Measurements from ENCODE around the gene AVPR2.

Gene AVPR2

DNA sequence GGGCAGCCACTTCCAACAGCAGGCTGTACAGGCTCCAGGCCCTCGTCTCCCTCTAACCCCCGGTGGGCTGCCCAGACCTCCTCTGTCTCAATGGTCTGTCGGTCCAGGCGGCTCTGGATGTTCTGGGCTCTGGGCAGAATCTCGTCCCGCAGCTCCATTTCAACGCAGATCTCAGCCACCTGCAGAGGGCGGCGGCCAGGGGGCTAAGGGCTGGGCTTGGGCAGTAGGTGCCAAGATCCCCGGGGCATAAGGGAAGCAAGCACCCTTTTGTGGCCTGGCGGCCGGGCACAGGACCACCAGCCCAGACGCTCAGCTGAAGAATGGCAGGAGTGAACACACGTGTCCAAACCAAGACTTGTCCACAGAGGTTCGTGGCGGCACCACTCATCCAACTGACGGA lies 9.2 kb downstream of the AVPR2 start:
- no peak for DNase-seq (ENCODE audit: low spot score)

DNA sequence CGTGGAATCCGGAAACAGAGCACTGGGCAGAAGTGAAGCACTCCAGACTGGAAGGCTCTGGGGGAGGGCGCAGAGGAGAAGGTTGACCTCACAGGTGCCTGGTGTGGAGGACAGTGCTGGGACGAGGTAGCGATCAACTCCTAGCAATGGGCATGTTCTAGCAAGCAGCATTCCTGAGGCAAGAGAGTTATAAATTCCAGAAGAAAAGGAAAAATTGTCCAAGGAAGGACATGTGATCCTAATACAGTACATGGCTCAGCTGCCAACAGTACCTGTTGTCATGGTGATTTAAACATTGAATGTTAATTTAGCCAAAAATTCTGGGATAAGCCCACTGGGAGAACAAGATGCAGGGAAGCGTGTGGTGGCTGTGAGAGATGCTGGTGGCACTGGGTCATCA lies 13.4 kb downstream of the AVPR2 start:
- no peak for DNase-seq (ENCODE audit: low spot score)

DNA sequence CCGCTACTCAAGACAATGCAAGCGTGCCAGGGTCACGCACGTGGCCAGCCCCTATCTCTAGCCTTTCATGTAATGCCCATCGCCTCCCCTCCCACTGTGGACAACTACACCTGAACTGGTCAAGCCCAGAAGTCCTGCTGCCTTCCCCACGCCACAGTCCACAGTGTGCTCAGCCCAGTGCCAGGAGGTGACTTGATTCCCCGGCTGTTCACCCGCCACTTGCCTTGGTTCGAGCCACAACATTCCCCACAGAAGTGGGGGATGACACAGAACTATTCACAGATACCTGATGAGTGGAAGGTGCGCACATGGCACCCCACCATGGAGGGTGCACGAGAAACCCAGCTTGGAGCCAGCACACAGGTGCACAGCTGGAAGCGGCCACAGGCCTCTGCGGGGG lies 14.8 kb downstream of the AVPR2 start:
- no peak for DNase-seq (ENCODE audit: low spot score)

DNA sequence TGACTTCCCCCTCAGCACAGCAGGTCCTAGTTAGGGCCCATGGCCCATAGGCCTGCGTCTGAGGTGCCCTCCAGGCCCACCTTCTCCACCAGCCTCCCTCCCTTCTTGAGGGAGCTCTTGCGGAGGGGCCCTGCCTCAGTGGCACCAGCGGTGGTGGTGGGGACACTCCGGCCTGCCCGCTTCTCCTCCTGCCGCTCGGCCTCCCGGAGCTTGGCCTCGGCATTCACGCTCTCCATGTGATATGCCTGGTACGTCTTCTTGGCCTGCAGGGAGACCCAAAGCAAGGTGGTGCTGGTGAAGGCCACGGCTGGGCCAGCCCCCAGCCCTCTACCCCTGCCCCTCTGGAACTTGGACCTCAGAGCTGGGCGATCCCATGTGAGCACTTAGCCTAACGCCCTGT lies 16.1 kb downstream of the AVPR2 start:
- no peak for DNase-seq (ENCODE audit: low spot score)

DNA sequence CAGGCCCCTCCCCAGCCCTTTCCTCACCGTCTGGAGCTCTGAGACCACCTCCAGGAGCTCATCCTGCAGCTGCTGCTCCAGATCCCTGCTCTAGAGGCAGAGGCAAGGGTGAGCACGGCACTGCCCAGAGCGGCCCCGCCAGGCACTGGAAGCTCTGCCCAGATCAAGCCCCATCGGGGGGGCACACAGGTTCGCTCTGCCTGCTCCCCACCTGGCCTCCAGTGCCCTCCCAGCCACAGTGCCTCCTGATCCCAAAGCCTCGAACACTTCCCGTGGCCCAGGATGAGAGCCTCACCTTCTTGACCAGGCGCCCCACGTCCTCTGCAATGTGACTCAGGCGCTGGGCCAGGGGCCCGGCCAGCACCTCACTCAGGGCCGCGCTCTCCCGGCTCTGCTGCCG lies 16.6 kb downstream of the AVPR2 start:
- no peak for DNase-seq (ENCODE audit: low spot score)

DNA sequence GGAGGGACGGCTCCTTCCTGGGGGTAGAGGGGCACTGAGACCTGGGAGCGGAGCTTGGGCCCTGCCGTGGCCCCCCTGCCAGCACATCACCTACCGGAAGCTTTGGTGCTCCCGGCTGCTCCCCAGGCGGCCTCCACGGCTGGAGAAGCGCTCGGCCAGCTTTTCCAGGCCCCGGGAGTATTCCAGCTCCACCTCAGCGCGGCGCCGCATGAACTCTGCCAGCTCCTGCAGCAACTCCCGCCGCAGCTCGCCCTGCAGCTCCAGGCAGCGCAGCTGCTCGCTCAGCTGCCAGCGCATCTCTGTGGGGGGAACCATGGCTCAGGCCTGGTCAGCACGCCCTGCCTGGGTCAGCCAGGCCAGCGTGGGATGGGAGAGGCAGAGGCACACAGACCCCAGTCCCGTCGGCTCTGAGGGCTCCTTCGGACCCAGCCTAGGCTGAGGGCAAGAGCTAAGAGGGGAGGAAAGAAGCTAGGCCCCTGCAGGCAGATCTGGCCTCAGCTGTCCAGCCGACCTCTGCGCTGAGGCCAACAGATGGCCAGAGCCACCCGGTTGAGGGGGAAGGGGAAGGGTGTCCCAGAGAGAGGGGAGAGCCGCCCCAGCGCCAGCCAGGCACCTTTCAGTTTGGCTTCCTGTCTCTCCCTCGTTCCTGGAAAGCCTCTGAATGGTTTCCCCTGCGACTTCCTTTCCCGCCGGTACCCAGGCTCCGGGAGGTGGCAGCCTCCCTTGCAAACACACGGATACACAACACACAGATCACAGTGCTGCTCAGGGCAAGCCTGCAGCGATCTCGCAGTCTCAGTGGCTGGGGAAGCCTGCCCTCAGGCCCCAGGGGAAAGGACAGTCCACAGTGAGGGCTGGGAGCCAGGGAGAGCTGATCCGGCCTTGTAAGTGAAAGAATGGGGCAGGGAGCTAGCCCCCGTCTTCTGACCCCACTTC lies 17.3 kb downstream of the AVPR2 start:
- DNase-seq (ENCODE audit: low spot score), result no peak

DNA sequence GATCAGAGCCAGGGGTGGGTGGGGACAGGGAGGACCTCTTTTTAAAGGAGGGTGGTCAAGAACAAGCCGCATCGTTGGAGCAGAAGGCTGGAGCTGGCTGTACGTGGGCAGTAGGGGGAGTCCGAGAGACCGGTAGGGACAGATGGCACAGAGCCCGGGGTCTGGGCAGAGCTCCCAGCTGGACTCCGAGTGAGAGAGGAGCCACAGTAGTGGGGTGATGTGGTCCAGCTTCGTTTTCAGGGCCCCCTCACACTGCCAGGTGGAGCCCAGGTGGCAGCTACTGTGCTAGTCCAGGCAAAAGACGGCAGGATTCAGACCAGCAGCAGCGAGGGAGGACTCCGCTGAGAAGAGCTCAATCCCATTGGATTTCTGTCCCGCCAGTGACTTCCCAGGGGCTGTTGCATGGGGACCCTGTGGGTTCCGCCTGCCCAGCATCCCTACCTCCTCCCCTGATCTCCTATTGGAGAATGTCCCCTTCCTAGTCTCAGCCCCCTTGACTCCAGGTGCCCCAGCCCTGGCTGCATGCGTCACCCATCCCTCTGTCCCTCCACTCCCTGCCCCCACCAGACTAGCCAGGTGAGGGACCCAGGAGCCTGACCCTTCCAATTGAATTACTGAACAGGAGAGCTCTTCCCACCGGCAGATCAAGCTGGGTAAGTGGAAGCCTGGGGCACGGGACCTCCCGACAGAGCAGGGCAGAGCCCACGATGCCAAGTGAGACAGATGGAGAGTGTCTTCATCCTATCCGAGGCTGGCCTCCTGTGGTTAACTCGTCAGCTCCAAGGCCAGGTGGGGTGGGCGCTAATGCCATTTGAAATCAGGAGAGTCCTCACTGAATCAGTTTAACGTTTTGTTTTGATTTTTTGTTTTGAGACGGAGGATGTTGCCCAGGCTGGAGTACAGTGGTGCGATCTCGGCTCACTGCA lies 18.7 kb downstream of the AVPR2 start:
- no peak for DNase-seq (ENCODE audit: low spot score)

DNA sequence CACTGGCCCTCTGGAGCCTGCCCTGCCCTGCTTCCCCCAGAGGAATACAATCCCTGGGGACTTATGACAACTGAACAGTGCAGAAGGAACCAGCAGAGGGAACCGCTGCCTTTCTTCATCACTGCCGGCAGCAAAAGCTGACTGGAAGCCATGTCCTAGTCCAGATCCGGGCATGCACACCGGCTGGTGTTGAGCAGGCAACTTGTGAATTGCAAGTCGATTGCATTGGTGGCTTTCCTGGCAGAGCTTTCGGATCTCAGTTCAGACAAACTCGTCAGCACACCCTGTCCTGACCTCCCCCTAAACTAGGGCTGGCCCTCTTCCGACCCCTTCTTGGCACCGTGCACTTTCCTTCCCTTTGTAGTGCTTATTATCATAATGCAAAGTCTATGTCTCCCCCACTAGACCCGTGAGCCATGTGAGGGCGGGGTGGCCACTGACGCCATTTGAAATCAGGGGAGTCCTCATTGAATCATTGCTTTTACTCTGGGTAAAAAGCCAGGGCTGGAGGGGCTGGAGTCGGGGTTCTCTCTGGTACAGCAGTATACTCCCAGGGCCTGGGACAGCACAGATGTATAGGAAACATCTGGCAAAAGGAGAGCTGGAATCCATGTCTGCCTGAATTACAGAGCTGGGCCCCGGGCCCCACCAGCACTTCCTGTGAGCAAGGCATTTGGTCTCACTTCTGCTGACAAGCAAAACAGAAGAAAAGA lies 19.8 kb downstream of the AVPR2 start:
- peak; percentile 56 for DNase-seq (ENCODE audit: low spot score)

DNA sequence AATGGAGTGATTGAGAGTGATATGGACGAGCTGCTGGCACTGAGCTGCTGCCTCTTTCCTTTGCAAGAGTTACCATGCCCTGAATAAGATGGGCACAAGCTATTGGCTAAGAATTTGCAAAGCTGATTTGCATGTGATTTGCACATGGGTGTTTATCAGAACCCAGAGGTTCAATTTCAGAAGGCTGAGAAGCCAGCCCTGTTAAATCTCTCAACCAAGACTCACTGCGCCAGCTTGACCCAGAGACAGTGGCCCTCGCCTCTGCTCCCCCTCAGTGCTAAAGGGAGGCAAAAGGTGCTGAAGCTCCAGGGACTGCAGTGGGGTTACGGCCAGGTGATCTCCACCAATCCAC lies 20.9 kb downstream of the AVPR2 start:
- no peak for DNase-seq (ENCODE audit: low spot score)

DNA sequence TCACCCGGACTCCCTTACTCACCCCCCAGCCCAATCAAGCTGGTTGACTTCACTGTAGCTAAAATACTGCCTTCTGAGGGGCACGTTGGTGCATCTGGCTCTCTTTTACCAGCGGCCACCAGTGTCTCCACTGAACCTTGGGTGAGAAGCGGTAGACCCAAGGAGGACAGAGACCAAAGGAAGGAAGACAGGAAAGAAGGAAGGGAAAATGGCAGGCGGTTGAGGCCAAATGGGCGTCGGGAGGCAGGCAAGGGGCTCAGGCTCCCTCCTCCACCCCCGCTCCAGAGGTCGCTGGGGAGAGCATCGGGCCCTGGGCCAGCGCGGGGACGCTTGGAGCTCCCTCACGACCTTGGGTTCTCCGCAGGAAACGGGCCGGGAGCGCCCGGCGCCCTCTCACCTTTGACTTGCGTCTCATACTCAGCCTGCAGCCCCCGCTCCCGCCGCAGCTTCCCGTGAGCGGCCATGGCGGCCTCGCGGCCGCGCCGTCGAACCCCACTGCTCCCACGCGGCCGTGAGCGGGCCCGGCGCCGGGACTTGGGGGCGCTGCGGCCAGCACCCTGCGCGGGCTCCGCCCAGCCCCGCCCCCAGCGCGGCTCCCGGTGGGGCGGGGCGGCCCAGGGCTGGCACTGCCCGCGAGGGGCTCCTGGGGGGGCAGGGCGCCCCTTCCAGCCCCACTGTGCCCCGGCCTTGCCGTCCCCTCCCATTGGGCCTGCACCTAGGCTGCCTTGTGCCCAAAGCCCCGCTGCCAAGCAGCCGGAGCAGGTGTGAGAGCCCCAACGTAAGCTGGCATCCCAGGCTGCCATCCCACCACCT lies 21.5 kb downstream of the AVPR2 start, which contains the start of gene ARHGAP4:
Gene ARHGAP4, minus strand, starts transcription at position 526 of the 813 bp plus-strand sequence. Its CDS starts 62 bp downstream, at position 464.
- no peak for DNase-seq (ENCODE audit: low spot score)

DNA sequence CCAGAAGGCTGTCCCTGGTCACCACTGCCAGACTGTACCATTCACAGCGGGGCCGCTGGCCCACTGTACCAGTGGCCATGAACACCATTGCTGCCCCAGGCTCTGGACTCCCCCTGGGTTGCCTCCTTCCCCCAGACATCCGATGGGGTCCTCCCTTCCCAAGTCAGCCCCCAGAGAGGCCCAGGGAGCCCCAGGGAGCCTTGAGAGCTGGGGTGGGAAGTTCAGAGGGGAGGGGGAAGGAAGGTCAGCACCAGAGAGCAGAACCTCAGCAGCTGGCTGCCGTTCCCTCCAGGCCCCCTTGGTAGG lies 22.0 kb downstream of the AVPR2 start:
- no peak for DNase-seq (ENCODE audit: low spot score)

DNA sequence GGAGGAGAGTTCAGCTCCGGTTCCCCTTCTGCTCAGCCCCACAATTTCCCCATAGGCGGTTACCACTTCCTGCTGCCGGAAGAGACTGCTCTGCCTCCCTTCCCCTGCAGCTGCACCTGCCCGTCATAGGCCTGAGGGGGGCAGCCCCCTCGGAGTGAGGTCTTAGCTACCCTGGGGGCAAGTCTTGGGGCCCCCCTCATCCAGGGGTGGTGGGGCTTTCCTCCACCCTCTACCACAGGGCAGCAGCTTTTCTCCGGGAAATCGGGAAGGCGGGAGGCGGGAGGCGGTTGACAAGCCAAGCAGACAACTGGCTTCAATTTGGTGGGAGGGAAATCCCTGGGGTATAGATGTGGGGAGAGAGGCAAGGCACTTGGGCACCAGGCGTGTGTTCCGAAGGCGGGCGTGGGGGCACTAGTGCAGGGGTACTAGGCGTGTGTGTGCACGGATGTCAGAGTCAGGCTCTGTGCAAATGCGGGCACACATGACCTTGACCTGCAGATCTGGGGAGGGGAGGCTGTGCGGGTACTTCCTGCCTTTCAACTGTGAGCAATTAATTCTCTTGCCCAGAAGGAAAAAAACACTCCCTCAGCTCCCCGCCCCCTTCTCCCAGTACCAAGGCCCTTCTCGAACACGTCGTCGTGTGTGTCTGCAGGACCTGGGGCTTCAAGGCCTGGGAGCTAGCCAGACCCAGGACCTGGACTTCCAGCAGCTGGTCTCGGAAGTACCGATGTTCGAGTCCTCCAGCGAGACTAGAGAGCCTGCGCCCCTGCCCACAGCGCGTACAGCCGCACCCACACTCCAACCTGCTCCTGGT lies 22.6 kb downstream of the AVPR2 start:
- peak; percentile 86 for DNase-seq (ENCODE audit: low spot score)

DNA sequence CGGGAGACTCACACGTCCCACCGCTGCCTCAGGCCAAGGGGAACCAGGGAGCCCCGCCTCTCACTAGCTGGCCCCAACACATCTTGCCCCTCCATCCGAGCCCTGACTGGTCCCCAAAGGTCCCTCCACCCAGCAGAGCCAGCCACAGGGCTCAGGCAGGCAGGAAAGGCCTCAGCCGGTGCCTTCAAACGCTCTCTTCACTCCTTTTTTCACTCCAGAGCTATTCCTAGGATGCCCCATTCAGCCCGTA lies 23.1 kb downstream of the AVPR2 start:
- DNase-seq (ENCODE audit: low spot score), result peak; percentile 17

DNA sequence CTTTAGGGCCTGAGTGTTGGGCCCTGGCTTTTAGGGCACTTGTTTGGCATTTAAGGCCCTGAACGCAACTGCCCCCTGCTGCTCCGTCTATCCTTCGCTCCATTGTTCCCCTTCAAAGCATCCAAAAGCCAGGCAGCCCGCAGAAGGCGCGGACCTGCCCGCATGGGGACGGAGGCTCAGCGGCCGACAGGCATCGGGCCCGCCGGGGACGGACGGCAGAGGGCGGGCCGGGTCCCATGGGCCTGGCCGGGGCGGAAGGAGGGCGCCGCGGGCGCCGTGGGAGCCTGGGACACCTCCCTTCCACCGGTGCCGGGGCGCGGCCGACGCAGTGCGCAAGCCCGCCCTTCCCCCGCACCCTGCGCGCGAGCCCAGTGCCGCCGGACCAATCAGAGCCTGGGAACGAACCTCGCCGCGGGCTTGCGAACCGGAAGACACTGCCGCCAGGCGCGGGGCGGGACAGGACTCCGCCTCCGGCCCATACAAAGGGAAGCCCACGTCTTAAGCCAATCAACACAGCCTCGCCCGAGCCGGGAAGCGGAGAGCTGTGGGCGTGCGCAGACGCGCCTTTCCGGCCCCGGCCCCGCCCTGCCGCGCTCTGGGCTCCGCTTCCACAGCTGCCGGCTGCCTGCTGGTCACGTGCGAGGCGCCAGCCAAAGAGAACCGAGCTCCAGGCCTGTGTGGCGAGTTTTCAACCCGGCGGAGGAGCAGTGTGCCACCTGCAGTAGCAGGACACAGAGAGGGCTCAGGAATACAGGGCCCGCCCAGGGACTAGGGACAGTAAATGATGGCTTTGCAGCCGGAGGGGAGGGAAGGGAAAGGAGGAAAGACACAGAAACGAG lies 23.7 kb downstream of the AVPR2 start:
- DNase-seq (ENCODE audit: low spot score), result peak; percentile 98

DNA sequence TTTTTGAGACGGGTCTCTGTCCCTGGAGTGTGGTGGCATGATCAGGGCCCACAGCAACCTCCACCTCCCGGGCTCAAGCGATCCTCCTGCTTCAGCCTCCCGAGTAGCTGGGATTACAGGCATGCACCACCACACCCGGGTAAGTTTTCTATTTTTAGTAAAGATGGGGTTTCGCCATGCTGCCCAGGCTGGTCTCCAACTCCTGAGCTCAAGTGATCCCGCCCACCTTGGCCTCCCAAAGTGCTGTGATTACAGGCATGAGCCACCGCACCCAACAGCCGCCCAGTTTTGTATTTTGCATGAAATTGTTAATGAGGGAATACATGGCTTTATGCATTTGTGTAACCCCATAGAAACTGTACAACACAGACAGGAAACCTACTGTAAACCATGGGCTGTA lies 24.4 kb downstream of the AVPR2 start:
- DNase-seq (ENCODE audit: low spot score), result no peak

DNA sequence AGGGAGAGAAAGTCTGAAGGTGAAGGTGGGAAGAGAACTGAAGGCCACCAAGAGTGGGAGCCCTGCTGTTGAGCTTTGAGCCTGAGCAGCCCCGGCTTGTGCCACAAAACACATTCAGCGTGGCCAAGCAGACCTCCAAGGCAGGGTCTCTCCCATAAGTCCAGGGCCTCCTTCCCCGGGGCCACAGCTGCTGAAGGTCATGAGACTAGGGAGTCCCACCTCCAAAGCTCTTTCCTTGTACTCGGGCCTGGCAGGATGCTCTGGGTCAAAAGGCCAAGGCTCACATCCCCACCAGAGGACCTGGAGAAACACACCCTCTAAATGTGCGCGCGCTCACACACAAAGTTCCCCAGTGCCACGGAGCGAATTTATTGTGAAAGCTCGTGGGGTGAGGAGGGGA lies 25.1 kb downstream of the AVPR2 start:
- no peak for DNase-seq (ENCODE audit: low spot score)

DNA sequence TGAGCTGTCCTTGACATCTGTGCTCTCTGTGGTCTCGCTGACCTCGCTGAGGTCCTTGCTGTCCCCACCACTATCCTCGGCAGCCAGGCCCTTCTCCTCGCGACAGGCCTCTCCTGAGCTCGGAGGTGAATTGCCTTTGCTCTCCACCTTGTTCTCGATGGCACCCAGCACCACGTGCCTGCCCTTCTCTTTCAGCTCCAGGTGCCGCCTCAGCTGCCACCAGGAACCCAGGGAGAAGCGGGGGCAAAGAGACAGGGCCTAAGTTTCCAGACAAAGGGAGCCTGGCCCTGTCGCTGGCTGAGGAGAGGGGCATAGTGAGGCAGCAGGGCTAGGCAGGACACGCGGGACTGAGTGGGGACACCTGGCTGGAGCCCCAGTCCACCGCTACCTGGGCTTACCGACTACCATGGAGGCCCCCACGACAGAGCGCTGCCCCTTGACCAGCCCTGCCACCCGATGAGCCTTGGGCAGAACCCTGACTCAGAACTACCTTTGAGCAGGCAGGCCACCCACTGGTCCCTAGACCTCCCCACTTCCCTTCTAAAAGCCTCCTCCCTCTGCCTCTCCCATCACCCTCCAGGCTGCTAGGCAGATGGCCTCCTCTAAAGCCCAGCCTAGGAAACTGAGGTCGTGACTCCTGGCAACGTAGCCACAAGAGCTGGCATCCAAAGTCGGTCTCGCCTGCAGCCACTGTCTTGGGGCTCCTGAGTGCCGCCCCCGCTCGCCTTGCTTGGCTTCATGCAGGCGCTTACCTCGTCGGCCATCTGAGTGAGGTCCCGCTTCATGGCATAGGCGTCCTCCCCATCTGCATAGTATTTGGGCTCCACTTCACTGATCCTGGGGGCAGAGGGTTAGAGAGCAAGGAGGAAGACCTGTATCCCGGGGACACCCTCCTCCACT lies 25.8 kb downstream of the AVPR2 start:
- DNase-seq (ENCODE audit: low spot score), result no peak

DNA sequence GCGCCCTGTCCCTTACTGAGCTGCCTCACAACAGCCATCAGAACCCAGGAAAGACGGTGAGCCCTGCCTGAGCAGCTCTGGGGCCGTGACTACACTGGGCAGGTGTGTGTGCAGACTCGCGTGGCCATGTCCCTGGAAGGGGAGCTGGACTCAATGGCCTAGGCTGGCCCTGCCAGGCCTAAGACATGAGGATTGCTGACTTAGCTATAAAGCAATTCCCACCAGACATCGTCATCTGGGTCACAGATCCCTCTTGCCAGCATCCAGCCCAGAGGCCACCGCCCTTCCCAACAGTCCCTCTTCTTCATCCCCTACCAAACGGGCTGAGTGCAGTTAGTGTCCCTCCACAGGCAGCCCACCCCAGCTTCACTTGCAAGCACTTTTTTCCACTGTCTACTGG lies 26.7 kb downstream of the AVPR2 start:
- DNase-seq (ENCODE audit: low spot score), result no peak

DNA sequence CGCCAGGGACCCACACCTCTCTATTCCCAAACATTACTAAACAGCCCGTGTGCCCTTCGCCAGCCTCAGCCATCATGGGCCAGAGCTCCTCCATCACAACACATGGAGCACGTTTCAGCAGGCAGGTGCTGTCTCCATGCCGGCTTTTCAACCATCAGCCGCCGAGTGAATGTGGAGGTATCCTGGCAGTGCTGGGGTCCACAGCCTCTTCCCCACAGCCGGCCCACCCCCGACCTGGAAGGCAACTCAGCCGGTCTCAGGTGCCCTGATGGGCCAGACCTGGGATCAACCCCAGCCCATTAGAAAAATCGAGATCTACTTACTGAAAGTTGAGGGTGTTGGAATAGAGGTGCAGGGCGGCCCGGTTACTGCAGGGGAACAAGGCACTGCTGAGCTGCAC lies 27.3 kb downstream of the AVPR2 start:
- no peak for DNase-seq (ENCODE audit: low spot score)

Data from CD4-positive, alpha-beta T cell treated with Interleukin-6 at 100 ng/mL for 8 hours (primary cell).